Activated CD4-positive, alpha-beta T cell treated with anti-CD3 and anti-CD28 coated beads, Interleukin-10, Interleukin-2, amounts not matched to agents 100 ng/mL and 50 ng/mL, durations not matched to agents 16 hours and 8 hours (primary cell): ENCODE measurements around the gene PPP1R3F.
"Not testable (repeated sequence)": the region's sequence is repeated elsewhere in the genome, so short reads cannot be mapped to it uniquely, and the experiment has no call there.

Experiments
- DNase-seq: peaks from one replicate; pipeline ENCODE4 v3.0.0-alpha.2; 2020

Gene PPP1R3F

DNA sequence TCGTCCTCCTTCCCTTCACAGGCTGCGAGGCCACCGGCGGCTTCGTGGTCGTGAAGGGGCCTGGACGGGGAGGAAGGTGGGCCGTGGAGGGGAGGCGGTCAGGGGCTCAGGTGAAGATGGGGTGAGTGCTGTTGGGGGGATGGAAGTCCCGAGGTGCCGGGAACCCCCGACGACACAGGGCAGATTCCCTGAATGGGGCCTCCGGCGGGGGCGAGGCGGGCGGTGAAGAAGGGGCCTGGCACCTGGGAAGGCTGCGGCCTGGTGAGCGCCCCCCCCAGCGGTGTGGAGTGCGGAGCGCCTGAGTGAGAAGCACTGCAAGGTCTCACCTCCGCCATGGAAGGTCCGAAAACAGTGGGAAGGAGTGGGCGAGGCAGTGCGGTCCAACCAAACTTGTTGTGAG, 52.7 kb downstream of the PPP1R3F start:
- not testable (repeated sequence) for DNase-seq

DNA sequence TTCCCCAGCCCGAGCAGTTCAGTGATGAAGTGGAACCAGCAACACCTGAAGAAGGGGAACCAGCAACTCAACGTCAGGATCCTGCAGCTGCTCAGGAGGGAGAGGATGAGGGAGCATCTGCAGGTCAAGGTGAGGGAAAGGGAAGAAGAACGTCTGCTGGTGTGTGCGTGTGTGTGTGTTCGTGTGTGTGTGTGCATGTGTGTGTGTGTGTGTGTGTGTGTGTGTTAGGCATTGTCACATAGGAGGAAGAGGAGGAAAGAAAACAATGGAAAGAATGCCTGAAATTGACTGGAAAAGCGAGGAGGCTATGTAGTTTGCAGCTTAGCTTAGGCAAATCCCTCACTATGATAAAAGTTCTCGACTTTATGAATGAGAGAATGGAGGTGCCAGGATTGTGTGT, 54.1 kb downstream of the PPP1R3F start:
- not testable (repeated sequence) for DNase-seq

DNA sequence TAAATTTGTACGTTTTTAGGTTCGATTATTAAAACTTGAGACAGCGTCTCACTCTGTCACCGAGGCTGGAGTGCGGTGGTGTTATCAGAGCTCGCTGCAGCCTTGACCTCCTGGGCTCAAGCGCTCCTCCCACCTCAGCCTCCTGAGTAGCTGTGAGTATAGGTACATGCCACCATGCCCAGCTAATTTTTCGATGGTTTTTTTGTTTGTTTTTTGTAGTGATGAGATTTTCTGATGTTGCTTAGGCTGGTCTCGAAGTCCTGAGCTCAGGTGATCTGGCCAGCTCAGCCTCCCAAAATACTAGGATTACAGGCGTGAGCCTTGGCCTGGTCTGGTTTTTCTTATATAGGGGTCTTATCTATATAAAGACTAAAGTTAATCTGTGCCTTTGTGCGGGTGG, 60.8 kb downstream of the PPP1R3F start:
- DNase-seq, result not testable (repeated sequence)

DNA sequence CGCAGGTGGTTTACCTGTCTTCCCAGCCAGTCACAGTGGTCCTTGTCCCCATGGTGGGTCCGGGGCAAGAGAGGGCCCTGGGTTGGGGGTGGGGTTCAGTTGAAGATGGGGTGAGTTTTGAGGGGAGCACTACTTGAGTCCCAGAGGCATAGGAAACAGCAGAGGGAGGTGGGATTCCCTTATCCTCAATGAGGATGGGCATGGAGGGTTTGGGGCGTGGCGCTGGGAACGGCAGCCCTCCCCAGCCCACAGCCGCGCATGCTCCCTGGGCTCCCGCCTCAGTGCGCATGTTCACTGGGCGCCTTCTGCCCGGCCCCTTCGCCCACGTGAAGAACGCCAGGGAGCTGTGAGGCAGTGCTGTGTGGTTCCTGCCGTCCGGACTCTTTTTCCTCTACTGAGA, 61.7 kb downstream of the PPP1R3F start, which contains the start of gene GAGE13:
GAGE13 (plus strand) TSS at position 301 of the 400 bp plus-strand sequence. CDS start 1,156 bp downstream, outside the sequence.
- DNase-seq, result not testable (repeated sequence)

DNA sequence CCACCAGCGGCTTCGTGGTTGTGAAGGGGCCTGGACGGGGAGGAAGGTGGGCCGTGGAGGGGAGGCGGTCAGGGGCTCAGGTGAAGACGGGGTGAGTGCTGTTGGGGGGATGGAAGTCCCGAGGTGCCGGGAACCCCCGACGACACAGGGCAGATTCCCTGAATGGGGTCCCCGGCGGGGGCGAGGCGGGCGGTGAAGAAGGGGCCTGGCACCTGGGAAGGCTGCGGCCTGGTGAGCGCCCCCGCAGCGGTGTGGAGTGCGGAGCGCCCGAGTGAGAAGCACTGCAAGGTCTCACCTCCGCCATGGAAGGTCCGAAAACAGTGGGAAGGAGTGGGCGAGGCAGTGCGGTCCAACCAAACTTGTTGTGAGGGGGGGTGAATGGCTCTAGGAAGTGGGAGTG, 62.2 kb downstream of the PPP1R3F start:
- DNase-seq, result not testable (repeated sequence)
